A549 treated with dexamethasone at 1 μM for 4 hours (cell line): ENCODE measurements around the gene ITGB8. TPM values are rescaled to one million over a fixed set of nuclear protein-coding genes. Genes with fewer than 3 reads are reported as not detected.

Experiments
- total RNA-seq: library from RNA; stranded (reverse); fragments of 200-300 nt; extraction: Qiagen RNA extraction; gene quantifications from 5 replicates; pipeline ENCODE4 v1.2.3, GENCODE V29; 2022

The ITGB8 gene
- 0.73 to 1.6 TPM (median 1.2 TPM) in 5 replicates for total RNA-seq

DNA sequence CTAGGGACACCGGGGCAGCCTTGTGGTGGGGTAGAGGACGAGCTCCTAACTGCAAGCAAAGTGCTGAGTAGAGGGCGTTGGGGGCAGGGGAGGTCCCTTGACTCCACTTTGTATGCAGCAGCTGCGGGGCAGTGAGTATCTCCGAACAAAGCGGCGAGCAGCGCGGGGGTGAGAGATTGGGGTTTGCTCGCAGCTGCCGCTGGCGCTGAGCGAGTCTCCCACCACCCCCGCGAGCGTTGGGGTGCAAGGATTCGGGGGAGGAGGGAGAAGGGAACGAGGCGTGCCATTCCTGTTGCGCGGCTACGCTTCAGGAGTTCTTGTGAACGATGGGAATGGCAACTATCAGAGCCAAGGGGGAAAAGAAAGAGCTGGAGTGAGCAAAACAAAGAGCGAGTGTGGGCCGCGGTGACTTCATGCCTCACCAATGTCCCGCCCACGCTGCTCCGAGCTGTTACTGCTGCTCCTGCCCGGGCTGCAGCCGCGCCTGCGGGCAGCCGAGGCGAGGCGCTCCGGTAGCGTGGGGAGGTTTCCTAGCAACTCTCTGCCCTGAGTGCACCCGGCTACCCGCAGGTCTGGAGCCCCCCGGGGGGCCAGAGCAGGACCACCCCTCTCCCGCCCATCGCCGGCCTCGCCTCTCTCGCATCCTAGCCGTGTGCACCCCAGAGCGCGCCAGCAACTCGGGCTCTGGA lies at the start of gene ITGB8:
Gene ITGB8 (plus strand): TSS at position 662 of the 689 bp plus-strand sequence. CDS start 907 bp downstream, outside the sequence.

Other genes with a start within 250 kb of the ITGB8 start
- gene MACC1, start 113.5 kb upstream of the ITGB8 start, total RNA-seq, result not detected in 5 replicates